Peyer's patch (tissue), 4 donors: ENCODE data around the gene MLPH.

Experiments used
- POLR2A ChIP-seq, 2 donors: fragments of 450-650 bp; IDR thresholded peaks; one replicate each; pipeline ENCODE4 v1.5.1; 2017; ENCODE audit warnings: antibody characterized with exemption in 2 of 2, mild to moderate bottlenecking in 2 of 2, moderate library complexity in 2 of 2
- TF ChIP-seq, protein P1 (sequence below), 6 experiments: fragments of 450-650 bp in 4 of 6; fragments of 200-600 bp in 2 of 6; sonication (generic) in 1 of 6; IDR thresholded peaks; one replicate each; pipeline ENCODE4 v1.5.1; 2017 to 2019; ENCODE audit warnings: antibody characterized with exemption in 6 of 6, mild to moderate bottlenecking in 3 of 6, moderate library complexity in 1 of 6

- TF ChIP-seq POLR2A (IDR thresholded peaks at IDR 0.05): no peak
- TF ChIP-seq, protein P1, sequence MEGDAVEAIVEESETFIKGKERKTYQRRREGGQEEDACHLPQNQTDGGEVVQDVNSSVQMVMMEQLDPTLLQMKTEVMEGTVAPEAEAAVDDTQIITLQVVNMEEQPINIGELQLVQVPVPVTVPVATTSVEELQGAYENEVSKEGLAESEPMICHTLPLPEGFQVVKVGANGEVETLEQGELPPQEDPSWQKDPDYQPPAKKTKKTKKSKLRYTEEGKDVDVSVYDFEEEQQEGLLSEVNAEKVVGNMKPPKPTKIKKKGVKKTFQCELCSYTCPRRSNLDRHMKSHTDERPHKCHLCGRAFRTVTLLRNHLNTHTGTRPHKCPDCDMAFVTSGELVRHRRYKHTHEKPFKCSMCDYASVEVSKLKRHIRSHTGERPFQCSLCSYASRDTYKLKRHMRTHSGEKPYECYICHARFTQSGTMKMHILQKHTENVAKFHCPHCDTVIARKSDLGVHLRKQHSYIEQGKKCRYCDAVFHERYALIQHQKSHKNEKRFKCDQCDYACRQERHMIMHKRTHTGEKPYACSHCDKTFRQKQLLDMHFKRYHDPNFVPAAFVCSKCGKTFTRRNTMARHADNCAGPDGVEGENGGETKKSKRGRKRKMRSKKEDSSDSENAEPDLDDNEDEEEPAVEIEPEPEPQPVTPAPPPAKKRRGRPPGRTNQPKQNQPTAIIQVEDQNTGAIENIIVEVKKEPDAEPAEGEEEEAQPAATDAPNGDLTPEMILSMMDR (IDR thresholded peaks at IDR 0.05): no peak
These were observed 15.0 kb downstream of the MLPH start for GRCh38 chr2:237501892-237502513.
